H1 (cell line): ENCODE results near the gene HM13. TPM values are rescaled to one million over a fixed set of nuclear protein-coding genes. Genes with fewer than 3 reads are reported as not detected.

Experiments
- CTCF ChIA-PET: fragments of 300-600 bp; sonication (Branson Sonifier 250); formaldehyde crosslinking; loops from one replicate; lab custom pipeline; 2021; ENCODE audit not compliant: partially characterized antibody; lab: Charles Lee
- POLR2A ChIA-PET: fragments of 300-600 bp; sonication (Branson Sonifier 250); formaldehyde crosslinking; loops from one replicate; lab custom pipeline; 2021; ENCODE audit warnings: inconsistent platforms; ENCODE audit not compliant: partially characterized antibody; lab: Charles Lee
- DNase-seq, 2 experiments: peaks; one replicate each; pipeline versions ENCODE4 v3.0.0 to v3.0.0-alpha.2; 2010 to 2022; ENCODE audit warnings: low spot score in 2 of 2, low read depth in 1 of 2, mixed read lengths in 1 of 2
- FAIRE-seq: peaks from 2 replicates; lab custom pipeline; 2011; peaks lifted over from hg19 to GRCh38; lab: Jason Lieb, UNC
- H2AFZ ChIP-seq: 2 replicates; pipeline ENCODE4 v1.8.1; 2012; ENCODE audit warnings: low read length, inconsistent platforms
- H2AK5ac ChIP-seq: 2 replicates; pipeline ENCODE4 v1.6.1; 2013; ENCODE audit warnings: low read depth, low read length
- H2BK120ac ChIP-seq: replicated peaks from 2 replicates; pipeline ENCODE3; 2013; ENCODE audit warnings: low read depth, low read length, inconsistent platforms
- H2BK12ac ChIP-seq: 2 replicates; pipeline ENCODE4 v1.6.1; 2013; ENCODE audit warnings: low read depth, low read length
- H2BK15ac ChIP-seq: 2 replicates; pipeline ENCODE4 v1.6.1; 2013; ENCODE audit warnings: low read length
- H2BK20ac ChIP-seq: 2 replicates; pipeline ENCODE4 v1.6.1; 2013; ENCODE audit warnings: low read length
- H2BK5ac ChIP-seq: 2 replicates; pipeline ENCODE4 v1.6.1; 2013; ENCODE audit warnings: low read depth, low read length
- H3K14ac ChIP-seq: 2 replicates; pipeline ENCODE4 v1.6.1; 2013; ENCODE audit warnings: inconsistent platforms; ENCODE audit not compliant: insufficient read length
- H3K18ac ChIP-seq: 2 replicates; pipeline ENCODE4 v1.6.1; 2013; ENCODE audit warnings: low read length; ENCODE audit errors: extremely low read depth
- H3K23ac ChIP-seq: 2 replicates; pipeline ENCODE4 v1.6.1; 2013; ENCODE audit warnings: inconsistent platforms; ENCODE audit not compliant: insufficient read length
- H3K23me2 ChIP-seq: 2 replicates; pipeline ENCODE4 v1.6.1; 2013; ENCODE audit warnings: low read depth, low read length
- H3K27ac ChIP-seq: 2 replicates; pipeline ENCODE4 v1.6.1; 2011; ENCODE audit warnings: low read depth, low read length, inconsistent platforms
- H3K27me3 ChIP-seq, 4 experiments: replicated peaks in 1 of 4; 1 replicate in 1 of 4; 2 replicates in 3 of 4; pipeline versions ENCODE4 v1.6.1 to v1.8.1; 2011 to 2013; ENCODE audit warnings: low read length in 3 of 4, mild to moderate bottlenecking in 3 of 4, inconsistent platforms in 2 of 4, mixed read lengths in 2 of 4, moderate library complexity in 1 of 4; ENCODE audit not compliant: control insufficient read depth in 3 of 4, insufficient read depth in 3 of 4; ENCODE audit errors: extremely low read depth in 1 of 4
- H3K36me3 ChIP-seq, 4 experiments: 2 replicates each; pipeline versions ENCODE4 v1.6.1 to v1.8.1; 2011 to 2013; ENCODE audit warnings: mild to moderate bottlenecking in 4 of 4, low read length in 3 of 4, moderate library complexity in 2 of 4, control low read depth in 1 of 4, inconsistent platforms in 1 of 4; ENCODE audit not compliant: insufficient read depth in 4 of 4, control insufficient read depth in 2 of 4
- H3K4ac ChIP-seq: replicated peaks from 2 replicates; pipeline ENCODE3; 2013; ENCODE audit warnings: low read length, low read depth, mixed read lengths, inconsistent platforms; ENCODE audit not compliant: insufficient read length
- H3K4me1 ChIP-seq, 4 experiments: replicated peaks in 1 of 4; 1 replicate in 1 of 4; 2 replicates in 3 of 4; pipeline versions ENCODE4 v1.6.1 to v1.8.1; 2011 to 2013; ENCODE audit warnings: low read length in 3 of 4, inconsistent platforms in 2 of 4, mixed read lengths in 1 of 4; ENCODE audit not compliant: insufficient read depth in 4 of 4, control insufficient read depth in 3 of 4
- H3K4me2 ChIP-seq, 2 experiments: 2 replicates each; pipeline versions ENCODE4 v1.6.1 to v1.8.1; 2011 to 2013; ENCODE audit warnings: low read depth in 2 of 2, low read length in 2 of 2, control low read depth in 1 of 2, inconsistent platforms in 1 of 2, mild to moderate bottlenecking in 1 of 2; ENCODE audit not compliant: insufficient read depth in 1 of 2
- H3K4me3 ChIP-seq, 4 experiments: fragments of 200-600, 300-600 bp in 1 of 4; sonication (generic), shearing (Covaris generic), sonication (Bioruptor Twin) in 1 of 4; 2 replicates each; pipeline versions ENCODE4 v1.5.1 to v1.8.1; 2011 to 2016; ENCODE audit warnings: low read length in 4 of 4, low read depth in 3 of 4, control low read depth in 2 of 4, inconsistent platforms in 2 of 4, mild to moderate bottlenecking in 2 of 4, mixed read lengths in 1 of 4, moderate library complexity in 1 of 4; ENCODE audit not compliant: insufficient read depth in 2 of 4; ENCODE audit errors: extremely low read depth in 1 of 4
- H3K56ac ChIP-seq: replicated peaks from 2 replicates; pipeline ENCODE3; 2013; ENCODE audit warnings: low read depth, mild to moderate bottlenecking, mixed read lengths, low read length, inconsistent platforms; ENCODE audit not compliant: insufficient read length
- H3K79me1 ChIP-seq: 2 replicates; pipeline ENCODE4 v1.6.1; 2013; ENCODE audit warnings: low read depth, low read length, control low read depth
- H3K79me2 ChIP-seq, 2 experiments: 2 replicates each; pipeline versions ENCODE4 v1.6.1 to v1.8.1; 2012 to 2013; ENCODE audit warnings: low read length in 2 of 2, mild to moderate bottlenecking in 2 of 2, inconsistent platforms in 1 of 2; ENCODE audit not compliant: insufficient read depth in 2 of 2, control insufficient read depth in 1 of 2
- H3K9ac ChIP-seq, 4 experiments: replicated peaks in 1 of 4; 1 replicate in 1 of 4; 2 replicates in 3 of 4; pipeline versions ENCODE4 v1.6.1 to v1.8.1; 2011 to 2013; ENCODE audit warnings: low read depth in 3 of 4, low read length in 3 of 4, control low read depth in 2 of 4, mild to moderate bottlenecking in 2 of 4, moderate library complexity in 2 of 4, inconsistent platforms in 1 of 4; ENCODE audit errors: extremely low read depth in 1 of 4
- H3K9me3 ChIP-seq, 2 experiments: 2 replicates each; pipeline versions ENCODE4 v1.6.1 to v1.8.1; 2012 to 2013; ENCODE audit warnings: mild to moderate bottlenecking in 2 of 2, moderate library complexity in 2 of 2, control low read depth in 1 of 2, inconsistent platforms in 1 of 2, low read depth in 1 of 2, low read length in 1 of 2, mixed read lengths in 1 of 2; ENCODE audit not compliant: insufficient read depth in 2 of 2
- H4K20me1 ChIP-seq, 2 experiments: replicated peaks in 1 of 2; 2 replicates each; pipeline versions ENCODE3 to v1.8.1; 2011 to 2013; ENCODE audit warnings: inconsistent platforms in 2 of 2, low read length in 2 of 2, mild to moderate bottlenecking in 1 of 2; ENCODE audit not compliant: insufficient read depth in 2 of 2, control insufficient read depth in 1 of 2
- H4K5ac ChIP-seq: 2 replicates; pipeline ENCODE4 v1.6.1; 2013; ENCODE audit warnings: low read length, low read depth, mixed read lengths, inconsistent platforms; ENCODE audit not compliant: insufficient read length
- H4K8ac ChIP-seq: 2 replicates; pipeline ENCODE4 v1.8.0; 2013; ENCODE audit warnings: mild to moderate bottlenecking, moderate library complexity, low read length, inconsistent platforms; ENCODE audit not compliant: insufficient read depth; ENCODE audit errors: extremely low read depth
- H4K91ac ChIP-seq: replicated peaks from 2 replicates; pipeline ENCODE3; 2013; ENCODE audit warnings: low read length, mixed read lengths, inconsistent platforms; ENCODE audit not compliant: insufficient read length
- BACH1 ChIP-seq: IDR thresholded peaks from 2 replicates; pipeline ENCODE4 v1.6.1; 2012; ENCODE audit warnings: low read length, improper control_type of control experiment
- CBX8 ChIP-seq: fragments of 300-800, 300-1000 bp; sonication (generic); IDR thresholded peaks from 2 replicates; pipeline ENCODE4 v1.7.1; 2016; ENCODE audit warnings: low read depth, low read length, borderline replicate concordance
- CTBP2 ChIP-seq: IDR thresholded peaks from 2 replicates; pipeline ENCODE4 v1.7.0; 2011; ENCODE audit warnings: borderline replicate concordance, mild to moderate bottlenecking, moderate library complexity, mixed read lengths, low read length; ENCODE audit not compliant: insufficient read depth, insufficient read length
- EGR1 ChIP-seq: IDR thresholded peaks from 2 replicates; pipeline ENCODE4 v1.6.1; 2011; ENCODE audit warnings: low read depth, low read length, borderline replicate concordance
- HDAC2 ChIP-seq, 2 experiments: fragments of 300-600 bp in 1 of 2; sonication (generic) in 1 of 2; IDR thresholded peaks; 2 replicates each; pipeline ENCODE4 v1.6.1; 2011 to 2012; ENCODE audit warnings: low read depth in 2 of 2, low read length in 2 of 2, mild to moderate bottlenecking in 2 of 2, moderate library complexity in 2 of 2, borderline replicate concordance in 1 of 2, inconsistent platforms in 1 of 2
- NANOG ChIP-seq: IDR thresholded peaks from 2 replicates; pipeline ENCODE4 v1.6.1; 2011; ENCODE audit warnings: low read length, low read depth, mild to moderate bottlenecking, inconsistent platforms; ENCODE audit not compliant: insufficient read depth, poor library complexity, severe bottlenecking
- PHF8 ChIP-seq: fragments of 200-600 bp; sonication (generic); conservative IDR thresholded peaks from 2 replicates; pipeline ENCODE4 v1.7.1; 2012; ENCODE audit warnings: low read depth, mild to moderate bottlenecking, inconsistent platforms, low read length, moderate library complexity
- POU5F1 ChIP-seq: IDR thresholded peaks from 2 replicates; pipeline ENCODE4 v1.6.1; 2011; ENCODE audit warnings: low read depth, mild to moderate bottlenecking, low read length, moderate library complexity
- RBBP5 ChIP-seq: IDR thresholded peaks from 2 replicates; pipeline ENCODE4 v1.7.1; 2012; ENCODE audit warnings: low read depth, mild to moderate bottlenecking, inconsistent platforms, low read length, moderate library complexity, borderline replicate concordance
- SP1 ChIP-seq: IDR thresholded peaks from 2 replicates; pipeline ENCODE4 v1.6.1; 2011; ENCODE audit warnings: low read depth, low read length
- SP2 ChIP-seq: IDR thresholded peaks from 2 replicates; pipeline ENCODE4 v1.6.1; 2012; ENCODE audit warnings: mild to moderate bottlenecking, low read length, inconsistent platforms
- TBP ChIP-seq: IDR thresholded peaks from 2 replicates; pipeline ENCODE4 v1.6.1; 2011; ENCODE audit warnings: low read depth, low read length, improper control_type of control experiment
- YY1 ChIP-seq: IDR thresholded peaks from 2 replicates; pipeline ENCODE4 v1.6.1; 2011; ENCODE audit warnings: low read depth, mild to moderate bottlenecking, low read length
- WGBS, 2 experiments: shearing (Covaris generic) in 1 of 2; methylation state at CpG; one replicate each; pipeline versions ENCODE4 v1.1.6 to v1.1.7; 2013 to 2015; ENCODE audit warnings: low lambda C conversion rate in 2 of 2, mixed read lengths in 2 of 2, inconsistent platforms in 1 of 2, low coverage in 1 of 2, missing lambda C conversion rate in 1 of 2; ENCODE audit not compliant: insufficient replicate concordance in 2 of 2, insufficient coverage in 1 of 2, insufficient read length in 1 of 2; ENCODE audit errors: extremely low coverage in 1 of 2, missing lambda C conversion rate in 1 of 2; 5-methylcytosine and 5-hydroxymethylcytosine counted together
- polyA plus RNA-seq, 7 experiments: library from polyadenylated mRNA; depleted of rRNA in 3 of 7; stranded (reverse) in 5 of 7; unstranded in 2 of 7; fragments of >200 nt in 5 of 7; fragments of 200-250 nt in 2 of 7; gene quantifications; 1 replicate in 5 of 7; 2 replicates in 1 of 7; 4 replicates in 1 of 7; pipeline versions ENCODE4 v1.2.1 to v1.2.3, GENCODE V29; 2011 to 2013; ENCODE audit warnings: missing spikeins in 2 of 7, mixed read lengths in 2 of 7
- total RNA-seq: library from RNA; stranded (reverse); fragmentation: NEBNext Ultra II Directional; extraction: Animal tissue kit (Norgen Biotek cat#: 25700); gene quantifications from 2 replicates; pipeline ENCODE4 v1.2.1, GENCODE V29; 2021

HM13 gene
- total and polyA plus RNA-seq, 2 of the 8 experiments (the other 6 are each of a cell fraction or from before 2014, with no cell fraction given): 118 to 183 TPM

GRCh38 chr20:31565699-31566318 lies 51.6 kb downstream of the HM13 start:
- H3K4me2 ChIP-seq: no peak overlapping the region
- ChIA-PET POLR2A (interaction anchor here (1.3 to 24.3 kb wide), 3 partner anchors 12 to 640 kb away, joined by 3 to 1033 read pairs (median 18); partner anchors contain the start of gene ID1), CTCF (interaction anchor here (1.2 to 30.5 kb wide), 8 partner anchors 8 to 68 kb away, joined by 4 to 1559 read pairs (median 46); partner anchors contain the start of gene ID1)
- H2BK15ac ChIP-seq: no peak overlapping the region
- no peaks in the 10 kb centered on the region for H3K27me3 ChIP-seq
- no peak overlapping the region for H2BK120ac ChIP-seq
- no peaks in the 10 kb centered on the region for H3K23me2 ChIP-seq
- no peak overlapping the region for H3K18ac ChIP-seq
- H3K4ac ChIP-seq: no peak overlapping the region
- FAIRE-seq: no peak
- H2BK20ac ChIP-seq: no peak overlapping the region; the same call in 1 of the 2 replicates
- H3K9ac ChIP-seq: no peak overlapping the region
- no peak overlapping the region for H4K5ac ChIP-seq
- no peak overlapping the region for H3K23ac ChIP-seq
- no peak for DNase-seq
- H3K79me1 ChIP-seq: no peaks in the 10 kb centered on the region
- H2AFZ ChIP-seq: no peak overlapping the region
- no peak overlapping the region for H3K14ac ChIP-seq
- 94% methylated on average over 6 of the region's 6 CpGs; no CpG with 5 or more reads in 1 of the 2 experiments for WGBS, 2 experiments
- no peak overlapping the region for H3K4me3 ChIP-seq
- H2BK5ac ChIP-seq: no peak overlapping the region; the same call in 1 of the 2 replicates
- no peak overlapping the region for H3K56ac ChIP-seq
- H3K36me3 ChIP-seq: peaks cover 21 to 51% (median 35%) of the 10 kb centered on the region in 4 experiments
- H3K79me2 ChIP-seq: no peaks in the 10 kb centered on the region
- H2AK5ac ChIP-seq: no peak overlapping the region
- no peak overlapping the region for H4K91ac ChIP-seq
- H4K20me1 ChIP-seq: peaks cover 1 to 2% of the 10 kb centered on the region in 2 experiments
- H3K9me3 ChIP-seq: no peaks in the 10 kb centered on the region
- H2BK12ac ChIP-seq: no peak overlapping the region
- peaks cover 9 to 27% (median 16%) of the 10 kb centered on the region in 4 experiments for H3K4me1 ChIP-seq
- no peak overlapping the region for H4K8ac ChIP-seq
- H3K27ac ChIP-seq: no peak overlapping the region
- no peak for TF ChIP-seq CBX8
- no peak for TF ChIP-seq SP1
- TF ChIP-seq HDAC2 (IDR thresholded peaks at IDR 0.05; ENCODE audit: borderline replicate concordance in 1 of 2, low read depth in 2 of 2, low read length in 2 of 2): no peak
- no peak for TF ChIP-seq POU5F1
- no peak for TF ChIP-seq RBBP5
- no peak for TF ChIP-seq BACH1
- TF ChIP-seq PHF8: no peak
- no peak for TF ChIP-seq NANOG
- TF ChIP-seq TBP: no peak
- TF ChIP-seq YY1: no peak
- TF ChIP-seq EGR1: no peak
- no peak for TF ChIP-seq SP2
- no peak for TF ChIP-seq CTBP2
